ENCODE data around the gene HSPA4.
A peak's percentile ranks its signal among the peaks of the same experiment; 100 is the strongest.
"Not testable (repeated sequence)": the region's sequence is repeated elsewhere in the genome, so short reads cannot be mapped to it uniquely, and the experiment has no call there.

The HSPA4 gene

DNA sequence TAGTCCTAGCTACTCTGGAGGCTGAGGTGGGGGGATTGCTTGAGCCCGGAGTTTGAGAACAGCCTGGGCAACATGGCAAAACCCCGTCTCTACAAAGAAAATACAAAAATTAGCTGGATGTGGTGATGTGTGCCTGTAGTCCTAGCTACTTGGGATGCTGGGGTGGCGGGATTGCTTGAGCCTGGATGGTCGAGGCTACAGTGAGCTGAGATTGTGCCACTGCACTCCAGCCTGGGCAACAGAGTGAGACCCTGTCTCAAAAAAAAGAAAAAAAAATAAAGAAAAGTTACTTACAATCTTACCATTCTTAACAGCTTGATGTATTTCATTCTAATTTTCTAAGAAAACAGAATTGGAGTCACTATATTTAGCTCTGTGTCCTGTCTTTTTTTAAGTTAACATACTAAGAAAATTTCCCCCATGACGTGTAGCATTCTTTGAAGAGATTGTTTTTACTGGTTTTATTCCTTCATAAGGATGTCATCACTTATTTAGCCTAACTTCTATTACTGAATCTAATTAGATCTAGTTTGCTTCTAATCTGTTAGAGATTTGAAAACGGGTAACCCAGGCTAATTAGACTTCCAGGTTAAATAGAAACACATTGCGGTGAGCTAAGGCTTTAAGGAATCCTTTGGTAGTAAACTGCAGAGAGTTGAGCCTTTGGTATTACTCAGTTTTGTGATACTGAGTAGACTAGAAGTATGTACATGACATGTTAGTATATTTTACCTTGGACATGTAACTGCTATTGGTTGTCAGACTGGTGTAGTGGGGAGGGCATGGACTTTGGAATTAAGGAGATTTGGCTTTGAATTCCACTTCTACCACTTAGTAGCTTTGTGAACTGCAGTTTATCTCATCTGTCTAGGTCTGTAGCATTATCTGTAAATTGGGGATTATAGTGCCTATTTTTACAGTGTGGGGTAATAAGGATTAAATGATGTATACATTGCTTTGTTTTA lies 24.0 kb downstream of the HSPA4 start:
- H3K4me1 ChIP-seq (ENCODE audit: control insufficient read depth, insufficient read depth, low read length) = no peaks in the 10 kb centered on the region
- no peaks in the 10 kb centered on the region for H3K9me3 ChIP-seq (ENCODE audit: control insufficient read depth, low read length)
- peak; percentile 55 for DNase-seq (ENCODE audit: low read depth)
- H3K4me3 ChIP-seq (ENCODE audit: low read length) = no peak overlapping the region
- no peak overlapping the region for H3K9ac ChIP-seq (ENCODE audit: low read length)
- peaks cover 56% of the 10 kb centered on the region for H3K36me3 ChIP-seq (ENCODE audit: control insufficient read depth, insufficient read depth, low read length, severe bottlenecking)
- H3K27me3 ChIP-seq (replicated peaks; ENCODE audit: control insufficient read depth, insufficient read depth, low read length) = no peaks in the 10 kb centered on the region

DNA sequence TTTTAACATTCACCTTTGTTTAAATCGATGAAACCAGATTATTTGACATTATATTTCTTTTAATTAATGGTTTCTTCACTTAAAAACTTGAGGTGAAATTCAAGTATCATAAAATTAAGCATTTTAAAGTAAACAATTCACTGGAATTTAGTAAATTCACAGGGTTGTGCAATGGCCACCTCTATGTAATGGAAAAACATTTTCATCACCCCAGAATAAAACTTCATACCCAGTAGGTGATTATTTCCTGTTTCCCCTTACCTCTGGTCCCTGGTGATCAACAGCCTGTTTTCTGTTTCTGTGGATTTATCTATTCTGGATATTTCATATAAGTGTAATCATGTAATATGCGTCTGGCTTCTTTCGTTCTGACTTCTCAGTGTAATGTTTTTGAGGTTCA lies 27.2 kb downstream of the HSPA4 start:
- no peak overlapping the region for H3K9ac ChIP-seq (ENCODE audit: low read length)
- H3K36me3 ChIP-seq (ENCODE audit: control insufficient read depth, insufficient read depth, low read length, severe bottlenecking) = peaks cover 39% of the 10 kb centered on the region
- no peak overlapping the region for H3K4me3 ChIP-seq (ENCODE audit: low read length)
- DNase-seq (ENCODE audit: low read depth) = peak; percentile 25
- H3K4me1 ChIP-seq (ENCODE audit: control insufficient read depth, insufficient read depth, low read length) = no peaks in the 10 kb centered on the region
- H3K9me3 ChIP-seq (ENCODE audit: control insufficient read depth, low read length) = no peaks in the 10 kb centered on the region
- no peaks in the 10 kb centered on the region for H3K27me3 ChIP-seq (replicated peaks; ENCODE audit: control insufficient read depth, insufficient read depth, low read length)

DNA sequence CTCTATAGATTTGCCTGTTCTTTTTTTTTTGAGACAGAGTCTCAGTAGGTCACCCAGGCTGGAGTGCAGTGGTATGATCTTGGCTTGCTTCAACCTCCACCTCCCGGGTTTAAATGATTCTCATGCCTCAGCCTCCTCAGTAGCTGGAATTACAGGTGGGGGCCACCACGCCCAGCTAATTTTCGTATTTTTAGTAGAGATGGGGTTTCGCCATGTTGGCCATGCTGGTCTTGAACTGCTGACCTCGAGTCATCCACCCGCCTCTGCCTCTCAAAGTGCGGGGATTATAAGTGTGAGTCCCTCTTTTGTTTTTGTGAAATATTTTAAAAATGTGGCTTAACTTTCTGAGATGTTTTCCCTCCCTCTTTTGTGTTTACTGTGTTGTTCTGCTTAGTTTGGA lies 29.2 kb downstream of the HSPA4 start:
- no peak for DNase-seq (ENCODE audit: low read depth)
- no peak overlapping the region for H3K9ac ChIP-seq (ENCODE audit: low read length)
- H3K27me3 ChIP-seq (replicated peaks; ENCODE audit: control insufficient read depth, insufficient read depth, low read length) = no peaks in the 10 kb centered on the region
- peaks cover 32% of the 10 kb centered on the region for H3K36me3 ChIP-seq (ENCODE audit: control insufficient read depth, insufficient read depth, low read length, severe bottlenecking)
- H3K4me3 ChIP-seq (ENCODE audit: low read length) = no peak overlapping the region
- peaks cover 3% of the 10 kb centered on the region for H3K4me1 ChIP-seq (ENCODE audit: control insufficient read depth, insufficient read depth, low read length)
- no peaks in the 10 kb centered on the region for H3K9me3 ChIP-seq (ENCODE audit: control insufficient read depth, low read length)

DNA sequence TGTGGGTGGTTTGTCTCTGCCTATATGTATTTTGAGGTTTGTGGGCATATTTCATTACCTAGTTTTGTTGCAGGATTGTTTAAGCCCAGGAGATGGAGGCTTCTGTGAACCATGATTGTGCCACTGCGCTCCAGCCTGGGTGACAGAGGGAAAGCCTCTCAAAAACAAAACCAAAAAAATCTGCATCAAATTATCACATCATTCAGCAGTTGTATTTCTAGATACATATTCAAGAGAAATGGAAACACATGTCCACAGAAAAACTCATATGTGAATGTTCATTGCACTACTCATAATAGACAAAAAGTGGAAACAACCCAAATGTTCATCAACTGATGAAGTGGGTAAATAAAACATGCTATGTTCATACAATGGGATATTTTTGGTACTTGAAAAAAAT lies 29.9 kb downstream of the HSPA4 start:
- Histone ChIP-seq H3K9me3 (ENCODE audit: control insufficient read depth, low read length) (no peaks in the 10 kb centered on the region), H3K27me3 (replicated peaks; ENCODE audit: control insufficient read depth, insufficient read depth, low read length) (no peaks in the 10 kb centered on the region), H3K4me3 (ENCODE audit: low read length) (no peak overlapping the region), H3K9ac (ENCODE audit: low read length) (no peak overlapping the region), H3K4me1 (ENCODE audit: control insufficient read depth, insufficient read depth, low read length) (peaks cover 10% of the 10 kb centered on the region), H3K36me3 (ENCODE audit: control insufficient read depth, insufficient read depth, low read length, severe bottlenecking) (peaks cover 27% of the 10 kb centered on the region)
- peak; percentile 50 for DNase-seq (ENCODE audit: low read depth)

DNA sequence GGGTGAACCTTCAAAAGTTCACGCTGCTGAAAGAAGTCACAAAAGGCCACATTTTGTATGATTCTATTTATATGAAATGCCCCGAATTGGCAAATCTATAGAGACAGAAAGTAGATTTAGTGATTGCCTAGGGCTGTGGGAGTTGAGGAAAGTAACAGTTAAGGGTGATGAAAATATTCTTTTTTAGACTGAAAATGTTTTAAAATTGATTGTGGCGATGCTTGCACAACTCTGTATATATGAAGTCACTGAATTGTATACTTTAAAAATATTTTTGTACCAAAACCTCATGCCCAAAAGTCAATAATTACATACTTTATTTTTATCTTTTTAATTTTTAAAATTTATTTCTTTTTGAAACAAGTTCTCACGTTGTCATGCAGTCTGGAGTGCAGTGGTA lies 30.3 kb downstream of the HSPA4 start:
- Histone ChIP-seq H3K4me3 (ENCODE audit: low read length) (no peak overlapping the region), H3K27me3 (replicated peaks; ENCODE audit: control insufficient read depth, insufficient read depth, low read length) (no peaks in the 10 kb centered on the region), H3K36me3 (ENCODE audit: control insufficient read depth, insufficient read depth, low read length, severe bottlenecking) (peaks cover 26% of the 10 kb centered on the region), H3K9me3 (ENCODE audit: control insufficient read depth, low read length) (no peaks in the 10 kb centered on the region), H3K9ac (ENCODE audit: low read length) (no peak overlapping the region), H3K4me1 (ENCODE audit: control insufficient read depth, insufficient read depth, low read length) (peaks cover 10% of the 10 kb centered on the region)
- DNase-seq (ENCODE audit: low read depth) = no peak

DNA sequence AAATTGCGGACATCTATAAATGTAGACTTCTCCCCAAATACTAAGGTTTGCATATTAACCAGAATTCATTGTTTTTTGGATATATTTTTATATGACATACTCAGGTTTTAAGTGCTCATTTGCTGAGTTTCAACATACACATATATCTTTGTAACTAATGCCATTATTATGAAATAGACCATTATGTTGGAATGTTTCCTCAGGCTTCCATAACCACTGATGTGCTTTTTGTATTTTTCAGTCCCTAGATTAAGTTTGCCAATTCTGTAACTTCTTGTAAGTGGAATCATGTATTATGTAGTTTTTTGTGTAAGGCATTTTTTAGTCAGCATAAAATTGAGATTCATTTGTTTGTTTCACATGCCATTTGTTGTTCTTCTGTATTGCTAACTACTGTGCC lies 32.1 kb downstream of the HSPA4 start:
- DNase-seq (ENCODE audit: low read depth) = peak; percentile 60
- no peak overlapping the region for H3K4me3 ChIP-seq (ENCODE audit: low read length)
- no peaks in the 10 kb centered on the region for H3K9me3 ChIP-seq (ENCODE audit: control insufficient read depth, low read length)
- H3K27me3 ChIP-seq (replicated peaks; ENCODE audit: control insufficient read depth, insufficient read depth, low read length) = no peaks in the 10 kb centered on the region
- H3K9ac ChIP-seq (ENCODE audit: low read length) = no peak overlapping the region
- H3K4me1 ChIP-seq (ENCODE audit: control insufficient read depth, insufficient read depth, low read length) = peaks cover 10% of the 10 kb centered on the region
- peaks cover 32% of the 10 kb centered on the region for H3K36me3 ChIP-seq (ENCODE audit: control insufficient read depth, insufficient read depth, low read length, severe bottlenecking)

DNA sequence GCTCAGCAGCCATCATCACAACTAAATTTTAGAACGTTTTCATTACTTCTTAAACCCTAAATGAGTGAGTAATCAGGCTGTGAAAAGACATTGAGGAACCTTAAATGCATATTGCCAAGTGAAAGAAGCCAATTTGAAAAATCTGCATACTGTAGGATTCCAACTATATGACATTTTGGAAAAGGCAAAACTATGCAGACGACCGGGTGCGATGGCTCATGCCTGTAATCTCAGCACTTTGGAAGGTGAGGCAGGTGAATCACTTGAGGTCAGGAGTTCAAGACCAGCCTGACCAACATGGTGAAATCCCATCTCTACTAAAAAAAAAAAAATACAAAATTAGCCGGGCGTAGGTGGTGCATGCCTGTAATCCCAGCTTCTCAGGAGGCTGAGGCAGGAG lies 33.4 kb downstream of the HSPA4 start:
- not testable (repeated sequence) for H3K27me3 ChIP-seq (replicated peaks; ENCODE audit: control insufficient read depth, insufficient read depth, low read length); H3K9me3 ChIP-seq (ENCODE audit: control insufficient read depth, low read length); H3K4me3 ChIP-seq (ENCODE audit: low read length); DNase-seq (ENCODE audit: low read depth); H3K9ac ChIP-seq (ENCODE audit: low read length)
- H3K36me3 ChIP-seq (ENCODE audit: control insufficient read depth, insufficient read depth, low read length, severe bottlenecking) = peaks cover 43% of the 10 kb centered on the region
- peaks cover 10% of the 10 kb centered on the region for H3K4me1 ChIP-seq (ENCODE audit: control insufficient read depth, insufficient read depth, low read length)

DNA sequence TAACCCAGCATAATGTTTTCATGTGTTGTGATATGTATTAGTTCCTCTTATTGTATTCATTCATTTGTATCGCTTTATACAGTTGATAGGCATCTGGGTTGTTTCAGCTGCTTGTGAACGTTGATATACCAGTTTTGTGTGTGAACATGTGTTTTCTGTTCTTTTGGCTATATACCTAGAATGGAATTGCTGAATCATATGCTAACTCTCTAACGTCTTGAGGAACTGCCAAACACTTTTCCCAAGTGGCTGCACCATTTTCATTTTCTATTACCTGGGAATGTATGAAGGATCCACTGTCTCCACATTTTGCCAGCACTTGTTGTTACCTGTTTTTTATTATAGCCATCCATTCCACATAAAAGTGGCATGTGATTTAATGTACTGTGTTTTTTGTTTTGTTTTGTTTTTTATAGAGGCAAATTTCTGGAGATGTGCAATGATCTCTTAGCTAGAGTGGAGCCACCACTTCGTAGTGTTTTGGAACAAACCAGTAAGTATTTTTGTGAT lies 34.6 kb downstream of the HSPA4 start:
- Histone ChIP-seq H3K9me3 (ENCODE audit: control insufficient read depth, low read length) (no peaks in the 10 kb centered on the region), H3K36me3 (ENCODE audit: control insufficient read depth, insufficient read depth, low read length, severe bottlenecking) (peaks cover 55% of the 10 kb centered on the region), H3K27me3 (replicated peaks; ENCODE audit: control insufficient read depth, insufficient read depth, low read length) (no peaks in the 10 kb centered on the region), H3K4me3 (ENCODE audit: low read length) (no peak overlapping the region), H3K9ac (ENCODE audit: low read length) (no peak overlapping the region), H3K4me1 (ENCODE audit: control insufficient read depth, insufficient read depth, low read length) (peaks cover 10% of the 10 kb centered on the region)
- no peak for DNase-seq (ENCODE audit: low read depth)

DNA sequence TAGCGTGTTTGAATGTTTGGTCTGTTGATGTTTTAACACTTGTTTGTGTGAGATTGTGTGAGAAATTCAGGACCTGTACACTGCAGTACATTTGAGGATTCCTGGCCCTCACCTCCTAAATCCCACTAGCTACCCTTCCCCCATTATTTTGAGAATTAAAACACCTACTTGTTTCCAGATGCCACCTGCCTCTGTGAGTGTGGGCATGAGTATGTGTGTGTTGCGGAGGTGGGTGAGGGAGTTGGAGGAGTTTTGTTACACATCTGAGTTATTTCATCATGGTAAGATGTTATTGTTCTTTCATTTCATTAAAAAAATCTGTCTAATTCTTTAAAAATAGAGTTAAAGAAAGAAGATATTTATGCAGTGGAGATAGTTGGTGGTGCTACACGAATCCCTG lies 36.3 kb downstream of the HSPA4 start:
- Histone ChIP-seq H3K36me3 (ENCODE audit: control insufficient read depth, insufficient read depth, low read length, severe bottlenecking) (peaks cover 61% of the 10 kb centered on the region), H3K27me3 (replicated peaks; ENCODE audit: control insufficient read depth, insufficient read depth, low read length) (no peaks in the 10 kb centered on the region), H3K4me1 (ENCODE audit: control insufficient read depth, insufficient read depth, low read length) (peaks cover 10% of the 10 kb centered on the region), H3K9ac (ENCODE audit: low read length) (no peak overlapping the region), H3K9me3 (ENCODE audit: control insufficient read depth, low read length) (no peaks in the 10 kb centered on the region), H3K4me3 (ENCODE audit: low read length) (no peak overlapping the region)
- no peak for DNase-seq (ENCODE audit: low read depth)

DNA sequence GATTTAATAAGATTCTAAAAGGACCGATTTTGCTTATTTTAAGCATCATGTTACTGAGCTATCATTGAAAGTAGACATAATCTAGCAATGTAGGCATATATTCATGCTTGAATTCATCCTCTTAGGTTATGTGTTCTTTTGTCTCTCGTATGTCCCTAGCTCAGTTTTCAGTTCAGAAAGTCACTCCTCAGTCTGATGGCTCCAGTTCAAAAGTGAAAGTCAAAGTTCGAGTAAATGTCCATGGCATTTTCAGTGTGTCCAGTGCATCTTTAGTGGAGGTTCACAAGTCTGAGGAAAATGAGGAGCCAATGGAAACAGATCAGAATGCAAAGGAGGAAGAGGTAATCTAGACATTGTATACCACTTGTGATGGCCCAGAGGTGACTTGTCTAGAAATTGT lies 39.2 kb downstream of the HSPA4 start:
- Histone ChIP-seq H3K36me3 (ENCODE audit: control insufficient read depth, insufficient read depth, low read length, severe bottlenecking) (peaks cover 85% of the 10 kb centered on the region), H3K9ac (ENCODE audit: low read length) (no peak overlapping the region), H3K9me3 (ENCODE audit: control insufficient read depth, low read length) (no peaks in the 10 kb centered on the region)

DNA sequence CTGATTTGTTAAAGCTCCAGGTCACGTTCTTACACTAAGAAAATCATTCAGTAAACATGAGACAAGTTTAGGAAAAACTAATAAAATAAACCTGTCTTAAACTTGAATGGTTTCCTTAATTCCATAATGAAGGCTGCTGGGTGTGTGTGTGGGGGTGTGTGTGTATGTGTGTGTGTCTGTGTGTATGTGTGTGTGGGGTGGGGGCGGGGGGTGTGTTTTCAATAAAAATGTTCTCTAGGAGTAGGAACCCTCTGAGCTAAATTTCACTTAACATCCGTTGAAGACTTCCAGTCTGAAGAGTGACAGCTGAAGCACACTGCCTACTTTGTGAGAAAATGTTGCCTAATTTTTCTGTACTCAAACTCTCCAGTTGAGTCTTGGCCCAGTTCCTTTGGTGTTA lies 54.5 kb downstream of the HSPA4 start:
- Histone ChIP-seq H3K27me3 (replicated peaks; ENCODE audit: control insufficient read depth, insufficient read depth, low read length) (no peaks in the 10 kb centered on the region), H3K36me3 (ENCODE audit: control insufficient read depth, insufficient read depth, low read length, severe bottlenecking) (peaks cover 43% of the 10 kb centered on the region), H3K9me3 (ENCODE audit: control insufficient read depth, low read length) (no peaks in the 10 kb centered on the region), H3K9ac (ENCODE audit: low read length) (no peak overlapping the region), H3K4me1 (ENCODE audit: control insufficient read depth, insufficient read depth, low read length) (peaks cover 15% of the 10 kb centered on the region), H3K4me3 (ENCODE audit: low read length) (no peak overlapping the region)
- DNase-seq (ENCODE audit: low read depth) = no peak

More for the DNA sequence above, 39.2 kb downstream of the HSPA4 start:
- H3K4me3 ChIP-seq (ENCODE audit: low read length) = no peak overlapping the region
- DNase-seq (ENCODE audit: low read depth) = no peak
- H3K27me3 ChIP-seq (replicated peaks; ENCODE audit: control insufficient read depth, insufficient read depth, low read length) = no peaks in the 10 kb centered on the region
- peaks cover 7% of the 10 kb centered on the region for H3K4me1 ChIP-seq (ENCODE audit: control insufficient read depth, insufficient read depth, low read length)
